GM23338 (cell line): Measurements from ENCODE around the gene HCN2.

Experiments
- CREB1 ChIP-seq: fragments of 250-450 bp; sonication (Bioruptor Pico); IDR thresholded peaks from 2 replicates; pipeline ENCODE4 v1.5.0; 2020; ENCODE audit warnings: low read depth, mild to moderate bottlenecking, moderate library complexity
- CTCF ChIP-seq, 2 experiments: fragments of 200-600 bp in 1 of 2; sonication (generic) in 1 of 2; conservative IDR thresholded peaks; 2 replicates each; pipeline versions ENCODE4 v1.5.1 to v1.6.1; 2016 to 2017; ENCODE audit warnings: antibody characterized with exemption in 2 of 2, low read depth in 2 of 2, mild to moderate bottlenecking in 2 of 2, moderate library complexity in 1 of 2
- EZH2 ChIP-seq: fragments of 200-600 bp; sonication (generic); IDR thresholded peaks from one replicate; pipeline ENCODE4 v1.8.0; 2017; ENCODE audit warnings: antibody characterized with exemption, mild to moderate bottlenecking, low read depth; ENCODE audit not compliant: unreplicated experiment
- EZH2phosphoT487 ChIP-seq: fragments of 200-600 bp; sonication (generic); IDR thresholded peaks from one replicate; pipeline ENCODE4 v1.8.1; 2018; ENCODE audit warnings: antibody characterized with exemption; ENCODE audit not compliant: unreplicated experiment
- JUNB ChIP-seq: IDR thresholded peaks from one replicate; pipeline ENCODE4 v1.6.1; 2016; ENCODE audit warnings: antibody characterized with exemption; ENCODE audit not compliant: unreplicated experiment
- NANOG ChIP-seq: IDR thresholded peaks from 2 replicates; pipeline ENCODE4 v1.6.1; 2016; ENCODE audit warnings: antibody characterized with exemption, borderline replicate concordance
- POLR2AphosphoS5 ChIP-seq: IDR thresholded peaks from 2 replicates; pipeline ENCODE4 v1.6.1; 2016; ENCODE audit warnings: antibody characterized with exemption, low read depth
- REST ChIP-seq: IDR thresholded peaks from one replicate; pipeline ENCODE4 v1.6.1; 2018; ENCODE audit warnings: antibody characterized with exemption; ENCODE audit not compliant: unreplicated experiment
- ZNF331 ChIP-seq: fragments of 250-450 bp; sonication (Bioruptor Pico); IDR thresholded peaks from 2 replicates; pipeline ENCODE4 v1.5.0; 2020; ENCODE audit warnings: low read depth, mild to moderate bottlenecking, moderate library complexity

- TF ChIP-seq JUNB (no peak), CTCF (conservative IDR thresholded peaks at IDR 0.05; ENCODE audit: low read depth in 2 of 2) (peak; percentile 79 to 88), EZH2 (no peak), NANOG (no peak), EZH2phosphoT487 (no peak), REST (no peak), ZNF331 (CRISPR knock-in tag) (no peak), CREB1 (CRISPR knock-in tag) (no peak), POLR2AphosphoS5 (no peak)
Observed at GRCh38 chr19:628168-628567, 38.5 kb downstream of the HCN2 start.
